Measurements from ENCODE around the gene PNPLA1. TPM values are rescaled to one million over a fixed set of nuclear protein-coding genes. Genes with fewer than 3 reads are reported as not detected.

The PNPLA1 gene
- total RNA-seq, 1 experiment from 2014 or later, result not detected

GRCh38 chr6:36267731-36268477 is 2.0 kb upstream of the PNPLA1 start (continued):
- TF ChIP-seq ZNF671 (CRISPR knock-in tag; IDR thresholded peaks at IDR 0.05) (no peak), ATF1 (CRISPR knock-in tag; IDR thresholded peaks at IDR 0.05) (no peak), ATF2 (CRISPR knock-in tag; IDR thresholded peaks at IDR 0.05; ENCODE audit: borderline replicate concordance, low read depth) (no peak), ZNF532 (CRISPR knock-in tag; IDR thresholded peaks at IDR 0.05; ENCODE audit: borderline replicate concordance) (no peak), ZBTB21 (CRISPR knock-in tag; IDR thresholded peaks at IDR 0.05; ENCODE audit: borderline replicate concordance) (no peak)

- Mint-ChIP-seq H3K27me3 (ENCODE audit: low read depth) (peaks cover 3% of the 10 kb centered on the region; the same call in 1 of the 2 replicates), H3K4me3 (no peak overlapping the region), H3K9me3 (peaks cover 9% of the 10 kb centered on the region), H3K4me1 (peaks cover 8% of the 10 kb centered on the region), H3K36me3 (peaks cover 4% of the 10 kb centered on the region; the same call in 1 of the 2 replicates), H3K27ac (no peak overlapping the region)
- DNase-seq (ENCODE audit: low spot score) (no peak), ATAC-seq (peak; percentile 36; the same call in 1 of the 2 replicates)
- TF ChIP-seq NFYB (CRISPR knock-in tag; conservative IDR thresholded peaks at IDR 0.05; ENCODE audit: low read depth), result no peak
- CTCF ChIA-PET, result interaction anchor here (1.4 kb wide), 1 partner anchor 72 kb away, joined by 3 read pairs; no protein-coding TSS in a partner anchor
- POLR2A ChIA-PET, result no interaction called here
Observed at GRCh38 chr6:36268478-36269275, 1.2 kb upstream of the PNPLA1 start.

GRCh38 chr6:36272234-36272633 is 2.4 kb downstream of the PNPLA1 start:
- DNase-seq (ENCODE audit: low spot score), result no peak
- ChIA-PET POLR2A (no interaction called here), CTCF (interaction anchor here (1.5 to 2.3 kb wide), 3 partner anchors 27 to 133 kb away, joined by 5 to 6 read pairs (median 5); no protein-coding TSS in a partner anchor)
- Mint-ChIP-seq H3K27ac (no peak overlapping the region), H3K27me3 (ENCODE audit: low read depth) (peaks cover 3% of the 10 kb centered on the region; the same call in 1 of the 2 replicates), H3K36me3 (no peaks in the 10 kb centered on the region), H3K9me3 (no peaks in the 10 kb centered on the region), H3K4me1 (no peaks in the 10 kb centered on the region), H3K4me3 (no peak overlapping the region)
- TF ChIP-seq ZSCAN18 (CRISPR knock-in tag; IDR thresholded peaks at IDR 0.05), result no peak
- no peak for ATAC-seq

GRCh38 chr6:36273067-36273466 is 3.2 kb downstream of the PNPLA1 start:
- no peaks in the 10 kb centered on the region for H3K4me1 Mint-ChIP-seq
- ATAC-seq (no peak), DNase-seq (ENCODE audit: low spot score) (no peak)
- CTCF ChIA-PET, result interaction anchor here (2.3 kb wide), 1 partner anchor 134 kb away, joined by 5 read pairs; no protein-coding TSS in a partner anchor
- POLR2A ChIA-PET, result no interaction called here
- H3K9me3 Mint-ChIP-seq, result no peaks in the 10 kb centered on the region
- no peaks in the 10 kb centered on the region for H3K36me3 Mint-ChIP-seq
- peaks cover 2% of the 10 kb centered on the region; the same call in 1 of the 2 replicates for H3K27me3 Mint-ChIP-seq (ENCODE audit: low read depth)
- H3K4me3 Mint-ChIP-seq, result no peak overlapping the region
- no peak overlapping the region for H3K27ac Mint-ChIP-seq
- no peak for TF ChIP-seq OVOL2 (CRISPR knock-in tag; IDR thresholded peaks at IDR 0.05; ENCODE audit: borderline replicate concordance)
- TF ChIP-seq TEAD1 (CRISPR knock-in tag; IDR thresholded peaks at IDR 0.05), result no peak
- TF ChIP-seq NR1H2 (CRISPR knock-in tag; IDR thresholded peaks at IDR 0.05), result no peak
- no peak for TF ChIP-seq ZNF423 (CRISPR knock-in tag; IDR thresholded peaks at IDR 0.05)
- no peak for TF ChIP-seq HMGXB4 (CRISPR knock-in tag; IDR thresholded peaks at IDR 0.05)
- no peak for TF ChIP-seq PREB (CRISPR knock-in tag; IDR thresholded peaks at IDR 0.05; ENCODE audit: borderline replicate concordance)
- TF ChIP-seq RORB (CRISPR knock-in tag; IDR thresholded peaks at IDR 0.05), result no peak
- no peak for TF ChIP-seq ZNF263 (CRISPR knock-in tag; IDR thresholded peaks at IDR 0.05; ENCODE audit: low read depth)
- TF ChIP-seq E2F1 (CRISPR knock-in tag; IDR thresholded peaks at IDR 0.05), result no peak

Data from WTC11 (cell line).